ENCODE measurements around the gene LSM11.

LSM11 gene

DNA sequence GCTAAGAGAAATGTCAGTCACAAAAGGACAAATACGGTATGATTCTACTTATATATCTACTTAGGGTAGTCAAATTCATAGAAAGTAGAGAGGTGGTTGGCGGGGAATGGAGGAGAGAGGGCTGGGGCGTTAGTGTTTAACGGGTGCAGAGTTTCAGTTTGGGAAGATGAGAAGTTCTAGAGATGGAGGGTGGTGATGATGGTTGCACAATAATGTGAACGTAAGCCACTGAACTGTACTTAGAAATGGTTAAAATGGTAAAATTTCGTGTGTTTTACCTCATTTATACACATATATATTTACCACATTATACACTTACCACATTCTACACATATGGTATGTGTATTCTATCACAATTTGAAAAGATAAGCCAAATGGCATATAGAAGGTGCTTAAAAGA is 35.7 kb downstream of the LSM11 start:
- Histone ChIP-seq H3K9me3 (ENCODE audit: insufficient read depth, low read length) (no peaks in the 10 kb centered on the region), H3K27ac (ENCODE audit: low read depth, low read length) (no peak overlapping the region), H3K27me3 (ENCODE audit: low read length) (no peaks in the 10 kb centered on the region), H3K4me2 (ENCODE audit: low read depth, low read length, poor library complexity, severe bottlenecking) (no peak overlapping the region), H3K9me2 (replicated peaks; ENCODE audit: insufficient read depth, low read length) (no peaks in the 10 kb centered on the region), H3K79me2 (ENCODE audit: insufficient read depth, low read length) (no peaks in the 10 kb centered on the region), H3K36me3 (ENCODE audit: low read length) (no peaks in the 10 kb centered on the region), H2AFZ (ENCODE audit: low read depth, low read length, severe bottlenecking) (no peak overlapping the region), H3K9ac (ENCODE audit: low read length) (no peak overlapping the region), H3F3A (ENCODE audit: insufficient read depth) (no peaks in the 10 kb centered on the region), H3K4me3 (ENCODE audit: insufficient read depth, low read length, poor library complexity, severe bottlenecking) (no peak overlapping the region), H4K20me1 (ENCODE audit: low read depth, low read length) (no peaks in the 10 kb centered on the region)
- TF ChIP-seq EZH2phosphoT487 (conservative IDR thresholded peaks at IDR 0.05; ENCODE audit: low read length), result no peak
- TF ChIP-seq, protein P1, sequence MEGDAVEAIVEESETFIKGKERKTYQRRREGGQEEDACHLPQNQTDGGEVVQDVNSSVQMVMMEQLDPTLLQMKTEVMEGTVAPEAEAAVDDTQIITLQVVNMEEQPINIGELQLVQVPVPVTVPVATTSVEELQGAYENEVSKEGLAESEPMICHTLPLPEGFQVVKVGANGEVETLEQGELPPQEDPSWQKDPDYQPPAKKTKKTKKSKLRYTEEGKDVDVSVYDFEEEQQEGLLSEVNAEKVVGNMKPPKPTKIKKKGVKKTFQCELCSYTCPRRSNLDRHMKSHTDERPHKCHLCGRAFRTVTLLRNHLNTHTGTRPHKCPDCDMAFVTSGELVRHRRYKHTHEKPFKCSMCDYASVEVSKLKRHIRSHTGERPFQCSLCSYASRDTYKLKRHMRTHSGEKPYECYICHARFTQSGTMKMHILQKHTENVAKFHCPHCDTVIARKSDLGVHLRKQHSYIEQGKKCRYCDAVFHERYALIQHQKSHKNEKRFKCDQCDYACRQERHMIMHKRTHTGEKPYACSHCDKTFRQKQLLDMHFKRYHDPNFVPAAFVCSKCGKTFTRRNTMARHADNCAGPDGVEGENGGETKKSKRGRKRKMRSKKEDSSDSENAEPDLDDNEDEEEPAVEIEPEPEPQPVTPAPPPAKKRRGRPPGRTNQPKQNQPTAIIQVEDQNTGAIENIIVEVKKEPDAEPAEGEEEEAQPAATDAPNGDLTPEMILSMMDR (IDR thresholded peaks at IDR 0.05; ENCODE audit: insufficient read depth, low read length, poor library complexity, severe bottlenecking), result no peak

- Histone ChIP-seq H3K27ac (ENCODE audit: low read depth, low read length) (no peak overlapping the region), H3K79me2 (ENCODE audit: insufficient read depth, low read length) (no peaks in the 10 kb centered on the region), H3F3A (ENCODE audit: insufficient read depth) (0 out of 2 replicates have a peak, but pooled peaks cover 6% of the 10 kb centered on the region), H3K4me2 (ENCODE audit: low read depth, low read length, poor library complexity, severe bottlenecking) (no peak overlapping the region), H3K4me3 (ENCODE audit: insufficient read depth, low read length, poor library complexity, severe bottlenecking) (no peak overlapping the region), H3K9ac (ENCODE audit: low read length) (no peak overlapping the region), H3K9me2 (replicated peaks; ENCODE audit: insufficient read depth, low read length) (no peaks in the 10 kb centered on the region), H3K27me3 (ENCODE audit: low read length) (no peaks in the 10 kb centered on the region), H3K36me3 (ENCODE audit: low read length) (peaks cover 24% of the 10 kb centered on the region), H2AFZ (ENCODE audit: low read depth, low read length, severe bottlenecking) (no peak overlapping the region), H3K9me3 (ENCODE audit: insufficient read depth, low read length) (no peaks in the 10 kb centered on the region), H4K20me1 (ENCODE audit: low read depth, low read length) (no peaks in the 10 kb centered on the region)
- TF ChIP-seq EZH2phosphoT487 (conservative IDR thresholded peaks at IDR 0.05; ENCODE audit: low read length), result no peak
- TF ChIP-seq, protein P1 (IDR thresholded peaks at IDR 0.05; ENCODE audit: insufficient read depth, low read length, poor library complexity, severe bottlenecking), result no peak
These were observed 42.3 kb downstream of the LSM11 start for GRCh38 chr5:157785801-157786200.

DNA sequence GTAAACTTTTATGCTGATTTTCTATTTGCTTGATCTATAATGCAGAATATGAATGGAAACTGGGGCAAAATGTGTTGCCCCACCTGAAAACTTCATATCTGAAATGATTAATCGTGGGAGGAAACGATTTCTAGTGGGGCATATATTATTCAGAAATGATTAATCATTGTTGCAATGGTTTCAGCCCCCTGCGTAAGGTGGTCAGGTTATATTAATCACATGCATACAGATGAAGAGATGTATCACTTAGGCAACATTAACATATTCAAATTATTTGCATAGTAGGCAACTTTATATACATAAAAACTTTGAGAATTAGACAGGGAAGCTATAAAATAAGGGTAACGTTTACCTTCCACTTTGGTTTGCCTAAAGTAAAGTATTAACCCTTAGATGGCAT is 49.8 kb downstream of the LSM11 start:
- Histone ChIP-seq H3K4me2 (ENCODE audit: low read depth, low read length, poor library complexity, severe bottlenecking) (no peak overlapping the region), H3F3A (ENCODE audit: insufficient read depth) (no peaks in the 10 kb centered on the region), H3K27me3 (ENCODE audit: low read length) (no peaks in the 10 kb centered on the region), H2AFZ (ENCODE audit: low read depth, low read length, severe bottlenecking) (no peak overlapping the region), H3K79me2 (ENCODE audit: insufficient read depth, low read length) (no peaks in the 10 kb centered on the region), H3K4me3 (ENCODE audit: insufficient read depth, low read length, poor library complexity, severe bottlenecking) (no peak overlapping the region), H3K9ac (ENCODE audit: low read length) (no peak overlapping the region), H3K9me2 (replicated peaks; ENCODE audit: insufficient read depth, low read length) (no peaks in the 10 kb centered on the region), H3K9me3 (ENCODE audit: insufficient read depth, low read length) (no peaks in the 10 kb centered on the region), H4K20me1 (ENCODE audit: low read depth, low read length) (no peaks in the 10 kb centered on the region), H3K27ac (ENCODE audit: low read depth, low read length) (no peak overlapping the region), H3K36me3 (ENCODE audit: low read length) (peaks cover 20% of the 10 kb centered on the region)
- TF ChIP-seq EZH2phosphoT487 (conservative IDR thresholded peaks at IDR 0.05; ENCODE audit: low read length), result no peak

DNA sequence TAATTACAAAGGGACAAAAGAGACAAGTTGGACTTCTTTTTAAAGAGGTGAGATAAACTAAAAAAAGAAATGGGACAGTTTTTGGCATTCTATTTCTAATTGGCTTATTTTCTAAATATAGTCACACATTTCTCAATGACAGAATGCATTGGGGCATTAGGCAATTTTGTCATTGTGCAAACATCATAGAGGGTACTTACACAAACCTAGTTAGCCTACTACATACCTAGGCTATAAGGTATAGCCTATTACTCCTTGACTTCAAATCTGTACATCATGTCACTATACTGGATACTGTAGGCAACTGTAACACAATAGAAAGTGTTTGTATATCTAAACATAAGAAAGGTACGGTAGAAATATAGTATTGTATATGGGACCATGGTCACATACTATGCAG is 56.1 kb downstream of the LSM11 start:
- no peaks in the 10 kb centered on the region for H3K9me3 ChIP-seq (ENCODE audit: insufficient read depth, low read length)

More for the DNA sequence above, 56.1 kb downstream of the LSM11 start:
- Histone ChIP-seq H4K20me1 (ENCODE audit: low read depth, low read length) (no peaks in the 10 kb centered on the region; the same call in 1 of the 2 replicates), H3F3A (ENCODE audit: insufficient read depth) (0 out of 2 replicates have a peak, but pooled peaks cover 6% of the 10 kb centered on the region), H3K79me2 (ENCODE audit: insufficient read depth, low read length) (no peaks in the 10 kb centered on the region), H3K9me2 (replicated peaks; ENCODE audit: insufficient read depth, low read length) (no peaks in the 10 kb centered on the region), H3K9ac (ENCODE audit: low read length) (no peak overlapping the region), H3K27ac (ENCODE audit: low read depth, low read length) (no peak overlapping the region), H3K4me2 (ENCODE audit: low read depth, low read length, poor library complexity, severe bottlenecking) (no peak overlapping the region), H2AFZ (ENCODE audit: low read depth, low read length, severe bottlenecking) (no peak overlapping the region), H3K27me3 (ENCODE audit: low read length) (no peaks in the 10 kb centered on the region), H3K36me3 (ENCODE audit: low read length) (peaks cover 25% of the 10 kb centered on the region), H3K4me3 (ENCODE audit: insufficient read depth, low read length, poor library complexity, severe bottlenecking) (no peak overlapping the region)
- TF ChIP-seq EZH2phosphoT487 (conservative IDR thresholded peaks at IDR 0.05; ENCODE audit: low read length), result no peak
- TF ChIP-seq, protein P1 (IDR thresholded peaks at IDR 0.05; ENCODE audit: insufficient read depth, low read length, poor library complexity, severe bottlenecking), result no peak

Measured in SU-DHL-6 (cell line).